BJ (cell line): Measurements from ENCODE around the gene OR10H3. TPM values are rescaled to one million over a fixed set of nuclear protein-coding genes. Genes with fewer than 3 reads are reported as not detected.

ENCODE experiments used
- CTCF ChIA-PET: fragments of 350-600 bp; formaldehyde crosslinking; extraction: SDS; loops from one replicate; lab custom pipeline; 2021; ENCODE audit warnings: antibody characterized with exemption, inconsistent platforms; lab: Yijun Ruan, JAX
- POLR2A ChIA-PET: fragments of 300-600 bp; sonication (Branson Sonifier 250); formaldehyde crosslinking; extraction: SDS; loops from one replicate; lab custom pipeline; 2021; ENCODE audit warnings: antibody characterized with exemption; lab: Charles Lee
- DNase-seq: peaks from one replicate; pipeline ENCODE4 v3.0.0-alpha.2; 2011; ENCODE audit warnings: low read depth
- H3K27me3 ChIP-seq: 2 replicates; pipeline ENCODE4 v1.6.0; 2011; ENCODE audit warnings: low read length; ENCODE audit not compliant: control insufficient read depth, insufficient read depth
- H3K36me3 ChIP-seq: 2 replicates; pipeline ENCODE4 v1.5.1; 2011; ENCODE audit warnings: low read length; ENCODE audit not compliant: control insufficient read depth, insufficient read depth
- H3K4me3 ChIP-seq: 2 replicates; pipeline ENCODE4 v1.5.1; 2011; ENCODE audit warnings: low read depth, mild to moderate bottlenecking, control low read depth, low read length
- CTCF ChIP-seq: IDR thresholded peaks from 2 replicates; pipeline ENCODE4 v1.5.1; 2011; ENCODE audit warnings: low read depth, mild to moderate bottlenecking, control low read depth, inconsistent platforms, low read length, moderate library complexity; ENCODE audit not compliant: insufficient read depth
- polyA minus RNA-seq: library from RNA; depleted of rRNA, polyadenylated mRNA; stranded (reverse); fragments of >200 nt; gene quantifications from 2 replicates; pipeline ENCODE4 v1.2.3, GENCODE V29; 2011; rRNA and poly(A)+ RNA removed
- polyA plus RNA-seq: library from polyadenylated mRNA; depleted of rRNA; stranded (reverse); fragments of >200 nt; gene quantifications from 2 replicates; pipeline ENCODE4 v1.2.3, GENCODE V29; 2011; rRNA removed

The OR10H3 gene
- polyA plus RNA-seq (not detected in 2 replicates), polyA minus RNA-seq (not detected in 2 replicates)

- DNase-seq: no peak
- H3K27me3 ChIP-seq: no peaks in the 10 kb centered on the region
- TF ChIP-seq CTCF: no peak
- POLR2A ChIA-PET: no interaction called here
- no peak within 1 kb of the TSS for H3K4me3 ChIP-seq
- CTCF ChIA-PET: no interaction called here
- H3K36me3 ChIP-seq: no peaks in the 10 kb centered on the region
Measured at GRCh38 chr19:15737722-15738121, at the start of gene OR10H3. Gene OR10H3 (plus strand): TSS chr19:15737985. CDS start chr19:15741393, 3,408 bp downstream.

- DNase-seq: no peak
Measured at GRCh38 chr19:15696654-15697194, 41.1 kb upstream of the OR10H3 start.

GRCh38 chr19:15701757-15702533 is 35.8 kb upstream of the OR10H3 start:
- no peaks in the 10 kb centered on the region for H3K27me3 ChIP-seq
- POLR2A ChIA-PET: no interaction called here
- H3K36me3 ChIP-seq: no peaks in the 10 kb centered on the region
- no peak overlapping the region for H3K4me3 ChIP-seq
- DNase-seq: no peak
- CTCF ChIA-PET: no interaction called here
- no peak for TF ChIP-seq CTCF

More at GRCh38 chr19:15696654-15697194, 41.1 kb upstream of the OR10H3 start:
- Histone ChIP-seq H3K27me3 (no peaks in the 10 kb centered on the region), H3K36me3 (no peaks in the 10 kb centered on the region), H3K4me3 (no peak overlapping the region)
- no peak for TF ChIP-seq CTCF
- POLR2A ChIA-PET: no interaction called here
- CTCF ChIA-PET: no interaction called here

- ChIA-PET POLR2A (no interaction called here), CTCF (no interaction called here)
- Histone ChIP-seq H3K27me3 (no peaks in the 10 kb centered on the region), H3K36me3 (no peaks in the 10 kb centered on the region), H3K4me3 (no peak overlapping the region)
- no peak for DNase-seq
- no peak for TF ChIP-seq CTCF
Measured at GRCh38 chr19:15702534-15702930, 35.3 kb upstream of the OR10H3 start.

GRCh38 chr19:15714638-15715037 is 23.1 kb upstream of the OR10H3 start:
- H3K4me3 ChIP-seq: no peak overlapping the region
- POLR2A ChIA-PET: no interaction called here

More at GRCh38 chr19:15714638-15715037, 23.1 kb upstream of the OR10H3 start:
- no peaks in the 10 kb centered on the region for H3K36me3 ChIP-seq
- CTCF ChIA-PET: no interaction called here
- H3K27me3 ChIP-seq: no peaks in the 10 kb centered on the region
- no peak for DNase-seq
- TF ChIP-seq CTCF: no peak
